ENCODE results near the gene CRISPLD2.

The CRISPLD2 gene

GRCh38 chr16:84848986-84849634 lies 29.3 kb downstream of the CRISPLD2 start:
- no peaks in the 10 kb centered on the region for H3K9me3 ChIP-seq (ENCODE audit: severe bottlenecking)
- no peak for DNase-seq
- no peak overlapping the region for H3K4me3 ChIP-seq (ENCODE audit: low read depth, low read length)
- H3K36me3 ChIP-seq, result no peaks in the 10 kb centered on the region
- TF ChIP-seq, protein P1, sequence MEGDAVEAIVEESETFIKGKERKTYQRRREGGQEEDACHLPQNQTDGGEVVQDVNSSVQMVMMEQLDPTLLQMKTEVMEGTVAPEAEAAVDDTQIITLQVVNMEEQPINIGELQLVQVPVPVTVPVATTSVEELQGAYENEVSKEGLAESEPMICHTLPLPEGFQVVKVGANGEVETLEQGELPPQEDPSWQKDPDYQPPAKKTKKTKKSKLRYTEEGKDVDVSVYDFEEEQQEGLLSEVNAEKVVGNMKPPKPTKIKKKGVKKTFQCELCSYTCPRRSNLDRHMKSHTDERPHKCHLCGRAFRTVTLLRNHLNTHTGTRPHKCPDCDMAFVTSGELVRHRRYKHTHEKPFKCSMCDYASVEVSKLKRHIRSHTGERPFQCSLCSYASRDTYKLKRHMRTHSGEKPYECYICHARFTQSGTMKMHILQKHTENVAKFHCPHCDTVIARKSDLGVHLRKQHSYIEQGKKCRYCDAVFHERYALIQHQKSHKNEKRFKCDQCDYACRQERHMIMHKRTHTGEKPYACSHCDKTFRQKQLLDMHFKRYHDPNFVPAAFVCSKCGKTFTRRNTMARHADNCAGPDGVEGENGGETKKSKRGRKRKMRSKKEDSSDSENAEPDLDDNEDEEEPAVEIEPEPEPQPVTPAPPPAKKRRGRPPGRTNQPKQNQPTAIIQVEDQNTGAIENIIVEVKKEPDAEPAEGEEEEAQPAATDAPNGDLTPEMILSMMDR (IDR thresholded peaks at IDR 0.05; ENCODE audit: low read depth, low read length), result no peak
- H3K27me3 ChIP-seq (ENCODE audit: insufficient read depth, low read depth, severe bottlenecking), result no peaks in the 10 kb centered on the region
- H3K27ac ChIP-seq, result no peak overlapping the region

- TF ChIP-seq, protein P1 (IDR thresholded peaks at IDR 0.05; ENCODE audit: low read depth, low read length), result no peak
- no peak for DNase-seq
- Histone ChIP-seq H3K9me3 (ENCODE audit: severe bottlenecking) (no peaks in the 10 kb centered on the region), H3K27me3 (ENCODE audit: insufficient read depth, low read depth, severe bottlenecking) (no peaks in the 10 kb centered on the region), H3K36me3 (no peaks in the 10 kb centered on the region), H3K27ac (no peak overlapping the region), H3K4me3 (ENCODE audit: low read depth, low read length) (no peak overlapping the region)
These were observed 30.0 kb downstream of the CRISPLD2 start for GRCh38 chr16:84849751-84850150.

GRCh38 chr16:84850714-84851113 lies 30.9 kb downstream of the CRISPLD2 start:
- DNase-seq, result no peak
- Histone ChIP-seq H3K36me3 (no peaks in the 10 kb centered on the region), H3K4me3 (ENCODE audit: low read depth, low read length) (no peak overlapping the region), H3K9me3 (ENCODE audit: severe bottlenecking) (no peaks in the 10 kb centered on the region), H3K27ac (no peak overlapping the region), H3K27me3 (ENCODE audit: insufficient read depth, low read depth, severe bottlenecking) (no peaks in the 10 kb centered on the region)
- TF ChIP-seq, protein P1 (IDR thresholded peaks at IDR 0.05; ENCODE audit: low read depth, low read length), result no peak

- no peaks in the 10 kb centered on the region for H3K27me3 ChIP-seq (ENCODE audit: insufficient read depth, low read depth, severe bottlenecking)
- no peak for DNase-seq
- TF ChIP-seq, protein P1 (IDR thresholded peaks at IDR 0.05; ENCODE audit: low read depth, low read length), result no peak
- no peak overlapping the region for H3K27ac ChIP-seq
- no peaks in the 10 kb centered on the region for H3K9me3 ChIP-seq (ENCODE audit: severe bottlenecking)
- H3K4me3 ChIP-seq (ENCODE audit: low read depth, low read length), result no peak overlapping the region
- no peaks in the 10 kb centered on the region for H3K36me3 ChIP-seq
These were observed 31.7 kb downstream of the CRISPLD2 start for GRCh38 chr16:84851192-84852127.

- H3K27me3 ChIP-seq (ENCODE audit: insufficient read depth, low read depth, severe bottlenecking), result no peaks in the 10 kb centered on the region
- no peak for DNase-seq
- no peak overlapping the region for H3K4me3 ChIP-seq (ENCODE audit: low read depth, low read length)
- TF ChIP-seq, protein P1 (IDR thresholded peaks at IDR 0.05; ENCODE audit: low read depth, low read length), result no peak
- H3K36me3 ChIP-seq, result no peaks in the 10 kb centered on the region
- H3K27ac ChIP-seq, result no peak overlapping the region
- H3K9me3 ChIP-seq (ENCODE audit: severe bottlenecking), result no peaks in the 10 kb centered on the region
These were observed 33.7 kb downstream of the CRISPLD2 start for GRCh38 chr16:84853534-84853933.
